HG03175 (cell line): ENCODE data around the gene ELMOD3.
"Not testable (repeated sequence)": the region's sequence is repeated elsewhere in the genome, so short reads cannot be mapped to it uniquely, and the experiment has no call there.

Source experiments
- ATAC-seq: cut with Tn5 transposase; IDR thresholded peaks from one replicate; pipeline ENCODE4 v1.9.1; 2021; ENCODE audit warnings: mild to moderate bottlenecking, moderate library complexity; ENCODE audit not compliant: unreplicated experiment

ELMOD3 gene

GRCh38 chr2:85371045-85371444 lies 16.5 kb downstream of the ELMOD3 start:
- ATAC-seq = no peak

- ATAC-seq = no peak
These were observed 21.9 kb downstream of the ELMOD3 start for GRCh38 chr2:85376291-85377065.

GRCh38 chr2:85377083-85377482 lies 22.5 kb downstream of the ELMOD3 start:
- no peak for ATAC-seq

GRCh38 chr2:85378257-85378656 lies 23.7 kb downstream of the ELMOD3 start:
- ATAC-seq = no peak

- ATAC-seq = no peak
These were observed 25.5 kb downstream of the ELMOD3 start for GRCh38 chr2:85380048-85380447.

- not testable (repeated sequence) for ATAC-seq
These were observed 28.6 kb downstream of the ELMOD3 start for GRCh38 chr2:85383151-85383550.

GRCh38 chr2:85383850-85384249 lies 29.3 kb downstream of the ELMOD3 start:
- ATAC-seq = no peak

- ATAC-seq = no peak
These were observed 31.2 kb downstream of the ELMOD3 start for GRCh38 chr2:85385746-85386145.

- no peak for ATAC-seq
These were observed 33.2 kb downstream of the ELMOD3 start for GRCh38 chr2:85387754-85388153.

GRCh38 chr2:85388878-85389538 lies 34.4 kb downstream of the ELMOD3 start:
- ATAC-seq = no peak

GRCh38 chr2:85390941-85391669 lies 36.5 kb downstream of the ELMOD3 start:
- ATAC-seq = no peak

- no peak for ATAC-seq
These were observed 39.3 kb downstream of the ELMOD3 start for GRCh38 chr2:85393836-85394235.

GRCh38 chr2:85394261-85394681 lies 39.7 kb downstream of the ELMOD3 start:
- ATAC-seq = no peak

- ATAC-seq = no peak
These were observed 40.4 kb downstream of the ELMOD3 start for GRCh38 chr2:85394976-85395375.

GRCh38 chr2:85395912-85396475 lies 41.4 kb downstream of the ELMOD3 start:
- no peak for ATAC-seq

GRCh38 chr2:85396531-85397470 lies 42.2 kb downstream of the ELMOD3 start:
- no peak for ATAC-seq

GRCh38 chr2:85397925-85398331 lies 43.4 kb downstream of the ELMOD3 start:
- ATAC-seq = no peak

GRCh38 chr2:85398426-85399182 lies 44.0 kb downstream of the ELMOD3 start:
- ATAC-seq = no peak

GRCh38 chr2:85399183-85399455 lies 44.5 kb downstream of the ELMOD3 start:
- ATAC-seq = no peak

GRCh38 chr2:85400023-85400422 lies 45.5 kb downstream of the ELMOD3 start:
- no peak for ATAC-seq
